HepG2 (cell line): ENCODE measurements around the gene TALDO1. TPM values are rescaled to one million over a fixed set of nuclear protein-coding genes. Genes with fewer than 3 reads are reported as not detected.

Experiments used
- CHD2 ChIP-seq: IDR thresholded peaks from 2 replicates; pipeline ENCODE4 v1.6.1; 2011; ENCODE audit warnings: low read depth, low read length, improper control_type of control experiment
- IKZF1 ChIP-seq: fragments of 450-650 bp; IDR thresholded peaks from 2 replicates; pipeline ENCODE4 v1.7.1; 2016
- JDP2 ChIP-seq: sonication (generic); formaldehyde crosslinking; IDR thresholded peaks from 2 replicates; pipeline ENCODE4 v1.8.1; 2022; ENCODE audit warnings: missing genetic modification reagents, borderline replicate concordance
- KAT8 ChIP-seq: IDR thresholded peaks from 2 replicates; pipeline ENCODE4 v1.6.1; 2016; ENCODE audit warnings: missing genetic modification reagents, missing compliant biosample characterization
- KDM5A ChIP-seq: fragments of 200-600 bp; sonication (generic); IDR thresholded peaks from 2 replicates; pipeline ENCODE4 v1.7.0; 2018; ENCODE audit warnings: antibody characterized with exemption, mild to moderate bottlenecking, low read length, borderline replicate concordance
- MEIS2 ChIP-seq: sonication (generic); formaldehyde crosslinking; IDR thresholded peaks from 2 replicates; pipeline ENCODE4 v1.9.0; 2021; ENCODE audit warnings: mild to moderate bottlenecking, missing genetic modification reagents
- RFX5 ChIP-seq: IDR thresholded peaks from 2 replicates; pipeline ENCODE4 v1.6.1; 2011; ENCODE audit warnings: low read depth, low read length, improper control_type of control experiment
- ZFP82 ChIP-seq: sonication (generic); formaldehyde crosslinking; IDR thresholded peaks from 2 replicates; pipeline ENCODE4 v1.5.1; 2020; ENCODE audit warnings: mild to moderate bottlenecking, missing genetic modification reagents, borderline replicate concordance
- ZFX ChIP-seq: sonication (generic); formaldehyde crosslinking; IDR thresholded peaks from 2 replicates; pipeline ENCODE4 v1.4.0; 2020; ENCODE audit warnings: mild to moderate bottlenecking, low read depth, missing genetic modification reagents, moderate library complexity
- ZMYM2 ChIP-seq: sonication (generic); formaldehyde crosslinking; IDR thresholded peaks from 2 replicates; pipeline ENCODE4 v1.8.0; 2022; ENCODE audit warnings: mild to moderate bottlenecking, missing genetic modification reagents
- ZNF10 ChIP-seq: sonication (generic); formaldehyde crosslinking; IDR thresholded peaks from 2 replicates; pipeline ENCODE4 v1.4.0; 2020; ENCODE audit warnings: mild to moderate bottlenecking, low read depth, missing genetic modification reagents, borderline replicate concordance
- ZNF572 ChIP-seq: sonication (generic); formaldehyde crosslinking; IDR thresholded peaks from 2 replicates; pipeline ENCODE4 v1.5.1; 2020; ENCODE audit warnings: mild to moderate bottlenecking, missing genetic modification reagents
- ZNF644 ChIP-seq: IDR thresholded peaks from 2 replicates; pipeline ENCODE4 v1.6.1; 2016; ENCODE audit warnings: low read depth
- polyA plus RNA-seq, 8 experiments: library from polyadenylated mRNA; depleted of rRNA in 3 of 8; stranded (reverse) in 7 of 8; unstranded in 1 of 8; fragments of >200 nt; fragmentation: Illumina TruSeq in 4 of 8; extraction: Trizol in 4 of 8; gene quantifications; 2 replicates each; pipeline versions ENCODE4 v1.2.1 to v1.2.3, GENCODE V29; 2011 to 2016; ENCODE audit warnings: low read depth in 4 of 8, missing spikeins in 1 of 8, mixed read lengths in 1 of 8; ENCODE audit not compliant: insufficient read depth in 1 of 8
- total RNA-seq, 5 experiments: library from RNA; depleted of rRNA; stranded (reverse); fragments of >200 nt; fragmentation: Illumina TruSeq; extraction: Trizol; gene quantifications; 2 replicates each; pipeline ENCODE4 v1.2.3, GENCODE V29; 2016; ENCODE audit warnings: low read depth in 1 of 5
- TF ChIP-seq, protein P1 (sequence below): IDR thresholded peaks from 2 replicates; pipeline ENCODE4 v1.6.1; 2016
- TF ChIP-seq, protein P2 (sequence below): sonication (generic); formaldehyde crosslinking; IDR thresholded peaks from 2 replicates; pipeline ENCODE4 v1.4.0; 2020; ENCODE audit warnings: low read depth, mild to moderate bottlenecking, missing genetic modification reagents
- TF ChIP-seq, protein P3 (sequence below): sonication (generic); formaldehyde crosslinking; conservative IDR thresholded peaks from 2 replicates; pipeline ENCODE4 v1.8.1; 2023; ENCODE audit warnings: missing genetic modification reagents
- TF ChIP-seq, protein P4 (sequence below): sonication (generic); formaldehyde crosslinking; IDR thresholded peaks from 2 replicates; pipeline ENCODE4 v1.8.1; 2023; ENCODE audit warnings: mild to moderate bottlenecking, missing genetic modification reagents
- TF ChIP-seq, protein P5 (sequence below): sonication (generic); formaldehyde crosslinking; IDR thresholded peaks from 2 replicates; pipeline ENCODE4 v1.5.1; 2020; ENCODE audit warnings: mild to moderate bottlenecking, missing genetic modification reagents, borderline replicate concordance
- TF ChIP-seq, protein P6 (sequence below): sonication (generic); formaldehyde crosslinking; IDR thresholded peaks from 2 replicates; pipeline ENCODE4 v1.5.1; 2020; ENCODE audit warnings: missing genetic modification reagents, mild to moderate bottlenecking, borderline replicate concordance

The TALDO1 gene
- total and polyA plus RNA-seq, 2 of the 13 experiments (the other 11 are each of a cell fraction or from before 2014, with no cell fraction given): 107 to 240 TPM

DNA sequence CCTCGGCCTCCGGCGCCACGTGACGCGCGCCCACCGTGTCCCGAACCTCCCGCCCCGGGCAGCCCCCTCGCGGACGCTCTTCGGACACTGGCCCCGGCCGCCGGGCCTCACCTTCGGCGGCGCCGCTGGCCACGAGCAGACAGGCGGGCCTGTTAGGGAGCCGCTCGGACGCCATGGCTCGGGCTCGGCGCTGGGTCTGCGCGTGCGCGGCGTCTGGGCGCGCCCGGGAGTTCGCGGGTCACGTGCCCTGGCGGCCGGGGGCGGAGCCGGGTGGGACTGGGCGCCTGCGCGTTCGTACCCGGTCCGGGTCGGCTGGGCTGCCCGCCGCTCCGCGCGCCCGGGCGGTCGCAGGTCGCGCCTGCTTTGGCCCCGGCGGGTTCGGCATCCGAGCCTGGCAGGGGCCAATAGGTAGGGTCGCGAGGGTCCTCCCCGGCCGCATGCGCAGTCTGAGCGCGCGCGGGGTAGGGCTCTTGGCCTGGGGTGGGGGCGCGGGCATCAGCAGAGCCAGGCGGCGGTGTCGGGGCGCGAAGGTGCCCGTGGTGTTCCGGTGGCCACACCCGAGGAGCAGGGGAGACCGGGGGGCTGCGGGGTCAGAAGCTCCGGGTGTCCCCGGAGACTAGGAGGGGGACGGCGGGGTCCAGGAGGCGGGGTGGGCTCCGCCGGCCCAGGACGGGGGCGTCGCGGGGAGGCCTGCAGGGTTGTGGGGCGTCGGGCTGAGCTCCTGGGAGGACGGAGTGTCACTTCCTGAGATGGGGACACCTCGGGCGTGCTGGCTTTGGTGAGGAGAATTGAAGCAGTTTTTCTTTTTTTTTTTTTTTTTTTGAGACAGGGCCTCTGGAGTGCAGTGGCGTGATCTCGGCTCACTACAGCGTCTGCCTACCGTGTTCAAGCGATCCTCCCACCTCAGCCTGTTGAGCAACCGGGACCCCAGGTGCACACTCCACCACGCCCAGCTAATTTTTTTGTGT lies 30.3 kb downstream of the TALDO1 start, which contains the start of gene GATD1 (continued):
- TF ChIP-seq CHD2 (no peak), ZNF572 (CRISPR knock-in tag) (no peak), RFX5 (no peak), ZNF644 (CRISPR knock-in tag) (no peak), ZMYM2 (CRISPR knock-in tag) (no peak), IKZF1 (no peak), ZFX (CRISPR knock-in tag) (peak; percentile 91), KAT8 (CRISPR knock-in tag) (no peak; the same call in 1 of the 2 replicates), ZNF10 (no peak), ZFP82 (CRISPR knock-in tag) (peak; percentile 41; the same call in 1 of the 2 replicates), KDM5A (peak; percentile 50; the same call in 1 of the 2 replicates), JDP2 (CRISPR knock-in tag) (no peak), MEIS2 (CRISPR knock-in tag) (no peak)
- TF ChIP-seq, protein P1, sequence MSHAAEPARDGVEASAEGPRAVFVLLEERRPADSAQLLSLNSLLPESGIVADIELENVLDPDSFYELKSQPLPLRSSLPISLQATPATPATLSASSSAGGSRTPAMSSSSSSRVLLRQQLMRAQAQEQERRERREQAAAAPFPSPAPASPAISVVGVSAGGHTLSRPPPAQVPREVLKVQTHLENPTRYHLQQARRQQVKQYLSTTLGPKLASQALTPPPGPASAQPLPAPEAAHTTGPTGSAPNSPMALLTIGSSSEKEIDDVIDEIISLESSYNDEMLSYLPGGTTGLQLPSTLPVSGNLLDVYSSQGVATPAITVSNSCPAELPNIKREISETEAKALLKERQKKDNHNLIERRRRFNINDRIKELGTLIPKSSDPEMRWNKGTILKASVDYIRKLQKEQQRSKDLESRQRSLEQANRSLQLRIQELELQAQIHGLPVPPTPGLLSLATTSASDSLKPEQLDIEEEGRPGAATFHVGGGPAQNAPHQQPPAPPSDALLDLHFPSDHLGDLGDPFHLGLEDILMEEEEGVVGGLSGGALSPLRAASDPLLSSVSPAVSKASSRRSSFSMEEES (CRISPR knock-in tag): no peak
- TF ChIP-seq, protein P2, sequence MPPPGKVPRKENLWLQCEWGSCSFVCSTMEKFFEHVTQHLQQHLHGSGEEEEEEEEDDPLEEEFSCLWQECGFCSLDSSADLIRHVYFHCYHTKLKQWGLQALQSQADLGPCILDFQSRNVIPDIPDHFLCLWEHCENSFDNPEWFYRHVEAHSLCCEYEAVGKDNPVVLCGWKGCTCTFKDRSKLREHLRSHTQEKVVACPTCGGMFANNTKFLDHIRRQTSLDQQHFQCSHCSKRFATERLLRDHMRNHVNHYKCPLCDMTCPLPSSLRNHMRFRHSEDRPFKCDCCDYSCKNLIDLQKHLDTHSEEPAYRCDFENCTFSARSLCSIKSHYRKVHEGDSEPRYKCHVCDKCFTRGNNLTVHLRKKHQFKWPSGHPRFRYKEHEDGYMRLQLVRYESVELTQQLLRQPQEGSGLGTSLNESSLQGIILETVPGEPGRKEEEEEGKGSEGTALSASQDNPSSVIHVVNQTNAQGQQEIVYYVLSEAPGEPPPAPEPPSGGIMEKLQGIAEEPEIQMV (CRISPR knock-in tag): no peak
- TF ChIP-seq, protein P3, sequence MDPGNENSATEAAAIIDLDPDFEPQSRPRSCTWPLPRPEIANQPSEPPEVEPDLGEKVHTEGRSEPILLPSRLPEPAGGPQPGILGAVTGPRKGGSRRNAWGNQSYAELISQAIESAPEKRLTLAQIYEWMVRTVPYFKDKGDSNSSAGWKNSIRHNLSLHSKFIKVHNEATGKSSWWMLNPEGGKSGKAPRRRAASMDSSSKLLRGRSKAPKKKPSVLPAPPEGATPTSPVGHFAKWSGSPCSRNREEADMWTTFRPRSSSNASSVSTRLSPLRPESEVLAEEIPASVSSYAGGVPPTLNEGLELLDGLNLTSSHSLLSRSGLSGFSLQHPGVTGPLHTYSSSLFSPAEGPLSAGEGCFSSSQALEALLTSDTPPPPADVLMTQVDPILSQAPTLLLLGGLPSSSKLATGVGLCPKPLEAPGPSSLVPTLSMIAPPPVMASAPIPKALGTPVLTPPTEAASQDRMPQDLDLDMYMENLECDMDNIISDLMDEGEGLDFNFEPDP (CRISPR knock-in tag): no peak
- TF ChIP-seq, protein P4, sequence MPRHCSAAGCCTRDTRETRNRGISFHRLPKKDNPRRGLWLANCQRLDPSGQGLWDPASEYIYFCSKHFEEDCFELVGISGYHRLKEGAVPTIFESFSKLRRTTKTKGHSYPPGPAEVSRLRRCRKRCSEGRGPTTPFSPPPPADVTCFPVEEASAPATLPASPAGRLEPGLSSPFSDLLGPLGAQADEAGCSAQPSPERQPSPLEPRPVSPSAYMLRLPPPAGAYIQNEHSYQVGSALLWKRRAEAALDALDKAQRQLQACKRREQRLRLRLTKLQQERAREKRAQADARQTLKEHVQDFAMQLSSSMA (CRISPR knock-in tag): no peak
- TF ChIP-seq, protein P5, sequence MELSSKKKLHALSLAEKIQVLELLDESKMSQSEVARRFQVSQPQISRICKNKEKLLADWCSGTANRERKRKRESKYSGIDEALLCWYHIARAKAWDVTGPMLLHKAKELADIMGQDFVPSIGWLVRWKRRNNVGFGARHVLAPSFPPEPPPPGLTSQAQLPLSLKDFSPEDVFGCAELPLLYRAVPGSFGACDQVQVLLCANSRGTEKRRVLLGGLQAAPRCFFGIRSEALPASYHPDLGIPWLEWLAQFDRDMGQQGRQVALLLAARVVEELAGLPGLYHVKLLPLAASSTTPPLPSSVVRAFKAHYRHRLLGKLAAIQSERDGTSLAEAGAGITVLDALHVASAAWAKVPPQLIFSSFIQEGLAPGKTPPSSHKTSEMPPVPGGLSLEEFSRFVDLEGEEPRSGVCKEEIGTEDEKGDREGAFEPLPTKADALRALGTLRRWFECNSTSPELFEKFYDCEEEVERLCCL: no peak
- TF ChIP-seq, protein P6, sequence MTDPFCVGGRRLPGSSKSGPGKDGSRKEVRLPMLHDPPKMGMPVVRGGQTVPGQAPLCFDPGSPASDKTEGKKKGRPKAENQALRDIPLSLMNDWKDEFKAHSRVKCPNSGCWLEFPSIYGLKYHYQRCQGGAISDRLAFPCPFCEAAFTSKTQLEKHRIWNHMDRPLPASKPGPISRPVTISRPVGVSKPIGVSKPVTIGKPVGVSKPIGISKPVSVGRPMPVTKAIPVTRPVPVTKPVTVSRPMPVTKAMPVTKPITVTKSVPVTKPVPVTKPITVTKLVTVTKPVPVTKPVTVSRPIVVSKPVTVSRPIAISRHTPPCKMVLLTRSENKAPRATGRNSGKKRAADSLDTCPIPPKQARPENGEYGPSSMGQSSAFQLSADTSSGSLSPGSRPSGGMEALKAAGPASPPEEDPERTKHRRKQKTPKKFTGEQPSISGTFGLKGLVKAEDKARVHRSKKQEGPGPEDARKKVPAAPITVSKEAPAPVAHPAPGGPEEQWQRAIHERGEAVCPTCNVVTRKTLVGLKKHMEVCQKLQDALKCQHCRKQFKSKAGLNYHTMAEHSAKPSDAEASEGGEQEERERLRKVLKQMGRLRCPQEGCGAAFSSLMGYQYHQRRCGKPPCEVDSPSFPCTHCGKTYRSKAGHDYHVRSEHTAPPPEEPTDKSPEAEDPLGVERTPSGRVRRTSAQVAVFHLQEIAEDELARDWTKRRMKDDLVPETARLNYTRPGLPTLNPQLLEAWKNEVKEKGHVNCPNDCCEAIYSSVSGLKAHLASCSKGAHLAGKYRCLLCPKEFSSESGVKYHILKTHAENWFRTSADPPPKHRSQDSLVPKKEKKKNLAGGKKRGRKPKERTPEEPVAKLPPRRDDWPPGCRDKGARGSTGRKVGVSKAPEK (CRISPR knock-in tag): no peak
